ENCODE data around the gene VAV3. TPM values are rescaled to one million over a fixed set of nuclear protein-coding genes. Genes with fewer than 3 reads are reported as not detected.

VAV3 gene
- polyA plus RNA-seq, 1 donor (not counting 4 experiments of a cell fraction or from before 2014, with no cell fraction given): 19.6 TPM

DNA sequence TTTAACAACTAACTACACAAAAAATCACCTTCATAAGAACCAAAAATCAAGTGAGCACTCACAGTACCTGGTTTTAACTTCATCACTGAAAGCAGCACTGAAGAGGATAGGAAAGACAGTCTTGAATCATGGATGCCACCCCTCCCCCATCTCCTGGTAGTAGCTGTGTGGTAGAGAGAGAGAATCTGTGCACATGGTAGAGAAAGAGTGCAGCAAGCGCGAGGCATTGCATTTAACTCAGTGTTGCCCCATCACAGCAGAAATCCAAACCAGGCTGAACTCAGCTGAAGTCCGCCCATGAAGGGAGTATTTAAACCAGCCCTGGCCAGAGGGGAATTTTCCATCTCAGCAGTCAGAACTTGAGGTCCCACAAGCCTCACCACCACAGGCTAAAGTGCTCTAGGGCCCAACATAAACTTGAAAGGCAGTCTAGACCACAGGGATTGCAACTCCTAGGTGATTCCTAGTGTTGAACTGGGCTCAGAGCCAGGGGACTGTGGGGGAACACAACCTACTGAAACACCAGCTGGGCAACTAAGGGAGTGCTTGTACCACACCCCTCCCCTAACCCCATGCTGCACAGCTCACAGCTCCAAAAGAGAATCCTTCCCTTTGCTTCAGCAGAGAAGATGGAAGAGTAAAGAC is 38.4 kb downstream of the VAV3 start:
- Histone ChIP-seq H3K36me3 (ENCODE audit: control insufficient read depth in 2 of 2, extremely low read depth in 1 of 2, insufficient read depth in 2 of 2, low read length in 2 of 2) (no peaks in the 10 kb centered on the region), H3K4me3 (ENCODE audit: control insufficient read depth in 2 of 3, extremely low read depth in 1 of 3, insufficient read depth in 2 of 3, low read depth in 1 of 3, low read length in 3 of 3) (no peak overlapping the region), H3K27me3 (ENCODE audit: control insufficient read depth, extremely low read depth, insufficient read depth, low read length) (no peaks in the 10 kb centered on the region), H3K4me2 (ENCODE audit: control insufficient read depth, extremely low read depth, insufficient read depth, low read depth, low read length) (no peak overlapping the region), H3K9me3 (ENCODE audit: control insufficient read depth, low read depth, low read length) (no peaks in the 10 kb centered on the region), H3K9me1 (ENCODE audit: control insufficient read depth, extremely low read depth, insufficient read depth, low read length) (no peaks in the 10 kb centered on the region), H4K20me1 (ENCODE audit: control insufficient read depth, extremely low read depth, insufficient read depth, low read length) (no peaks in the 10 kb centered on the region), H2AFZ (ENCODE audit: control insufficient read depth, low read length) (no peak overlapping the region), H3K27ac (ENCODE audit: control insufficient read depth, insufficient read depth, low read length) (no peak overlapping the region), H3K9ac (ENCODE audit: control insufficient read depth, extremely low read depth, insufficient read depth, low read length) (no peak overlapping the region), H3K4me1 (ENCODE audit: control insufficient read depth, extremely low read depth, insufficient read depth, low read length) (no peaks in the 10 kb centered on the region), H3K79me2 (ENCODE audit: control insufficient read depth, insufficient read depth, low read length) (no peaks in the 10 kb centered on the region)
- FAIRE-seq (no peak), DNase-seq (ENCODE audit: low read depth, low spot score) (no peak)
- dilution Hi-C loops (cut with MboI; ENCODE audit: extremely low pct_ligation_motif_present, low sequenced_read_pairs): no loop called here
- no peak for TF ChIP-seq EZH2 (IDR thresholded peaks at IDR 0.05; ENCODE audit: low read length)
- TF ChIP-seq, protein P1, sequence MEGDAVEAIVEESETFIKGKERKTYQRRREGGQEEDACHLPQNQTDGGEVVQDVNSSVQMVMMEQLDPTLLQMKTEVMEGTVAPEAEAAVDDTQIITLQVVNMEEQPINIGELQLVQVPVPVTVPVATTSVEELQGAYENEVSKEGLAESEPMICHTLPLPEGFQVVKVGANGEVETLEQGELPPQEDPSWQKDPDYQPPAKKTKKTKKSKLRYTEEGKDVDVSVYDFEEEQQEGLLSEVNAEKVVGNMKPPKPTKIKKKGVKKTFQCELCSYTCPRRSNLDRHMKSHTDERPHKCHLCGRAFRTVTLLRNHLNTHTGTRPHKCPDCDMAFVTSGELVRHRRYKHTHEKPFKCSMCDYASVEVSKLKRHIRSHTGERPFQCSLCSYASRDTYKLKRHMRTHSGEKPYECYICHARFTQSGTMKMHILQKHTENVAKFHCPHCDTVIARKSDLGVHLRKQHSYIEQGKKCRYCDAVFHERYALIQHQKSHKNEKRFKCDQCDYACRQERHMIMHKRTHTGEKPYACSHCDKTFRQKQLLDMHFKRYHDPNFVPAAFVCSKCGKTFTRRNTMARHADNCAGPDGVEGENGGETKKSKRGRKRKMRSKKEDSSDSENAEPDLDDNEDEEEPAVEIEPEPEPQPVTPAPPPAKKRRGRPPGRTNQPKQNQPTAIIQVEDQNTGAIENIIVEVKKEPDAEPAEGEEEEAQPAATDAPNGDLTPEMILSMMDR (optimal IDR thresholded peaks at IDR 0.05 in 1 of 3, IDR thresholded peaks at IDR 0.05 in 1 of 3, conservative IDR thresholded peaks at IDR 0.05 in 1 of 3; ENCODE audit: extremely low read depth in 1 of 3, insufficient read depth in 2 of 3, low read length in 3 of 3): no peak

DNA sequence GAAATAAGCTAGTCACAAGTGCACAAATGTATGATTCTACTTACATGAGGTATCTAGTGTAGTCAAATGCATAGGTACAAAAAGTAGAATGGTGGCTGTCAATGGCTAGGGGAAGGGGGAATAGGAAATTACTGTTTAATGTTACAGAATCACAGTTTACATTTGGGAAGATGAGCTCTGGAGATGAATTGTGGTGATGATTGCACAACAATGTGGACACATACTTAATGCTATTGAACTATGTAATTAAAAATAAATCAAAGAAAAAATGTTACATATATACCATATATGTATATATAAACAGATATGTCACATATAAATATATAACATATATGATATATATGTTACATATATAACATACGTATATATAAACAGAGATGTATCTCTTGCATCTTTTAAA is 39.4 kb downstream of the VAV3 start:
- dilution Hi-C loops (cut with MboI; ENCODE audit: extremely low pct_ligation_motif_present, low sequenced_read_pairs): no loop called here
- TF ChIP-seq, protein P1 (optimal IDR thresholded peaks at IDR 0.05 in 1 of 3, IDR thresholded peaks at IDR 0.05 in 1 of 3, conservative IDR thresholded peaks at IDR 0.05 in 1 of 3; ENCODE audit: extremely low read depth in 1 of 3, insufficient read depth in 2 of 3, low read length in 3 of 3): no peak
- TF ChIP-seq EZH2 (IDR thresholded peaks at IDR 0.05; ENCODE audit: low read length): no peak
- no peak for FAIRE-seq

More for the DNA sequence above, 39.4 kb downstream of the VAV3 start:
- no peaks in the 10 kb centered on the region for H3K27me3 ChIP-seq (ENCODE audit: control insufficient read depth, extremely low read depth, insufficient read depth, low read length)
- H3K9me1 ChIP-seq (ENCODE audit: control insufficient read depth, extremely low read depth, insufficient read depth, low read length): no peaks in the 10 kb centered on the region
- no peaks in the 10 kb centered on the region for H3K9me3 ChIP-seq (ENCODE audit: control insufficient read depth, low read depth, low read length)
- no peaks in the 10 kb centered on the region for H3K79me2 ChIP-seq (ENCODE audit: control insufficient read depth, insufficient read depth, low read length)
- no peak for DNase-seq (ENCODE audit: low read depth, low spot score)
- H3K9ac ChIP-seq (ENCODE audit: control insufficient read depth, extremely low read depth, insufficient read depth, low read length): no peak overlapping the region
- H2AFZ ChIP-seq (ENCODE audit: control insufficient read depth, low read length): no peak overlapping the region
- no peaks in the 10 kb centered on the region for H3K36me3 ChIP-seq (ENCODE audit: control insufficient read depth in 2 of 2, extremely low read depth in 1 of 2, insufficient read depth in 2 of 2, low read length in 2 of 2)
- no peak overlapping the region for H3K27ac ChIP-seq (ENCODE audit: control insufficient read depth, insufficient read depth, low read length)
- no peaks in the 10 kb centered on the region for H3K4me1 ChIP-seq (ENCODE audit: control insufficient read depth, extremely low read depth, insufficient read depth, low read length)
- no peaks in the 10 kb centered on the region for H4K20me1 ChIP-seq (ENCODE audit: control insufficient read depth, extremely low read depth, insufficient read depth, low read length)
- H3K4me3 ChIP-seq (ENCODE audit: control insufficient read depth in 2 of 3, extremely low read depth in 1 of 3, insufficient read depth in 2 of 3, low read depth in 1 of 3, low read length in 3 of 3): no peak overlapping the region
- H3K4me2 ChIP-seq (ENCODE audit: control insufficient read depth, extremely low read depth, insufficient read depth, low read depth, low read length): no peak overlapping the region
